ENCODE data around the gene POLR1F.

POLR1F gene

DNA sequence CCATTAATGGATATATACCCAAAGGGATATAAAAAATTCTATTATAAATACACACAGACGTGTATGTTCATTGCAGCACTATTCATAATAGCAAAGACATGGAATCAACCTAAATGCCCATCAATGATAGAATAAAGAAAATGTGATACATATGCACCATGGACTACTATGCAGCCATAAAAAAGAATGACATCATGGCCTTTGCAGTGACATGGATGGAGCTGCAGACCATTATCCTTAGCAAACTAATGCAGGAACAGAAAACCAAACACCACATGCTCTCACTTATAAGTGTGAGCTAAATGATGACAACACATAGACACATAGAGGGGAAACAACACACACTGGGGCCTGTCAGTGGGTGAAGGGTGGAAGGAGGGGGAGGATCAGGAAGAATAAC, 33.0 kb downstream of the POLR1F start:
- TF ChIP-seq, protein P1, sequence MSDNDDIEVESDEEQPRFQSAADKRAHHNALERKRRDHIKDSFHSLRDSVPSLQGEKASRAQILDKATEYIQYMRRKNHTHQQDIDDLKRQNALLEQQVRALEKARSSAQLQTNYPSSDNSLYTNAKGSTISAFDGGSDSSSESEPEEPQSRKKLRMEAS (IDR thresholded peaks at IDR 0.05), result no peak
- no peak for TF ChIP-seq TCF12 (IDR thresholded peaks at IDR 0.05; ENCODE audit: low read depth)
- TF ChIP-seq EGR1 (IDR thresholded peaks at IDR 0.05), result no peak
- TF ChIP-seq TAF1 (IDR thresholded peaks at IDR 0.05; ENCODE audit: low read depth), result no peak
- TF ChIP-seq, protein P2, sequence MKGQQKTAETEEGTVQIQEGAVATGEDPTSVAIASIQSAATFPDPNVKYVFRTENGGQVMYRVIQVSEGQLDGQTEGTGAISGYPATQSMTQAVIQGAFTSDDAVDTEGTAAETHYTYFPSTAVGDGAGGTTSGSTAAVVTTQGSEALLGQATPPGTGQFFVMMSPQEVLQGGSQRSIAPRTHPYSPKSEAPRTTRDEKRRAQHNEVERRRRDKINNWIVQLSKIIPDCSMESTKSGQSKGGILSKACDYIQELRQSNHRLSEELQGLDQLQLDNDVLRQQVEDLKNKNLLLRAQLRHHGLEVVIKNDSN (IDR thresholded peaks at IDR 0.05), result no peak
- TF ChIP-seq FOXM1 (IDR thresholded peaks at IDR 0.05; ENCODE audit: borderline replicate concordance, low read depth), result no peak
- no peak for TF ChIP-seq TEAD4 (IDR thresholded peaks at IDR 0.05)
- TF ChIP-seq EP300 (IDR thresholded peaks at IDR 0.05; ENCODE audit: borderline replicate concordance), result no peak

DNA sequence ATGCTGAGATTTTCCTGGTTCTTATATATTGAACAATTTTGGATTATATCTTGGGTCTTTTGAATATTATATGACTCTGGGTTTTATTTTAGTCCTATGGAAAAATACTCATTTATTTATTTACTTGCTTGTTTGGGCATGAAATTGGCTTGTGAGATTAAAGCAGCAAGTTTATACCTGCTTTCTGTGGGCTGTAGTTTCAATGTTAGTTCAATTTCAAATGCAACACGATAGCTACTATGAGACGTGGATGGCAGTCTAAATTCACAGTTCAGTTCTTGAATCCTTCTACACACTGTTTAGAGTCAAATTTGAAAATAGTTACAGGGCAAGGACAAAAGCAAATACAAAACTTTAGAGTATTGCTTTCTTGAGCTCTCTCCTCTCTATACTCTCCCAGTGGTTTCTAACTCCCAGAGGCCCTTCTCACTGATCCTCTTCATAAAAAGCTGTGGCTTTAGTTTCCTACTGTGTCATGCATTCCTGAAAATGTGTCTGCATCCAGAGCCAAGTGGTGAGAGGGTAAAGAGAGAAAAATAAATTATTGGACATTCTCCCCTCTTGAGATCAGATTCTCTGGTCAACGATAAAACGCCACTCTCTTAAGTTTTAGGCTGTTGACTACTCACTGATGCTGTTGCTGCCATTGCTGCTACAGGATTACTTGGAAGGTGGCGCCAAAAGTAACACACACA, 34.4 kb downstream of the POLR1F start:
- no peak for TF ChIP-seq TCF12 (IDR thresholded peaks at IDR 0.05; ENCODE audit: low read depth)
- no peak for TF ChIP-seq RAD21 (IDR thresholded peaks at IDR 0.05; ENCODE audit: low read depth)
- no peak for TF ChIP-seq REST (IDR thresholded peaks at IDR 0.05; ENCODE audit: low read depth)
- no peak for TF ChIP-seq NFIC (IDR thresholded peaks at IDR 0.05)
- no peak for TF ChIP-seq CREB1 (IDR thresholded peaks at IDR 0.05; ENCODE audit: low read depth)
- TF ChIP-seq YY1 (IDR thresholded peaks at IDR 0.05; ENCODE audit: low read depth), result no peak
- TF ChIP-seq EGR1 (IDR thresholded peaks at IDR 0.05), result no peak
- no peak for TF ChIP-seq TAF1 (IDR thresholded peaks at IDR 0.05; ENCODE audit: low read depth)
- TF ChIP-seq, protein P2 (IDR thresholded peaks at IDR 0.05), result no peak
- TF ChIP-seq, protein P1 (IDR thresholded peaks at IDR 0.05), result no peak
- TF ChIP-seq CEBPB (IDR thresholded peaks at IDR 0.05), result no peak
- TF ChIP-seq FOXM1 (IDR thresholded peaks at IDR 0.05; ENCODE audit: borderline replicate concordance, low read depth), result no peak
- TF ChIP-seq ZBTB7A (IDR thresholded peaks at IDR 0.05; ENCODE audit: low read depth), result no peak
- TF ChIP-seq TEAD4 (IDR thresholded peaks at IDR 0.05), result no peak
- no peak for TF ChIP-seq EP300 (IDR thresholded peaks at IDR 0.05; ENCODE audit: borderline replicate concordance)

GRCh38 chr7:19670806-19671205, 38.0 kb downstream of the POLR1F start:
- TF ChIP-seq TEAD4 (IDR thresholded peaks at IDR 0.05), result no peak
- TF ChIP-seq EGR1 (IDR thresholded peaks at IDR 0.05), result no peak
- TF ChIP-seq TCF12 (IDR thresholded peaks at IDR 0.05; ENCODE audit: low read depth), result no peak
- no peak for TF ChIP-seq NFIC (IDR thresholded peaks at IDR 0.05)
- TF ChIP-seq, protein P1 (IDR thresholded peaks at IDR 0.05), result no peak
- TF ChIP-seq, protein P2 (IDR thresholded peaks at IDR 0.05), result no peak
- no peak for TF ChIP-seq CREB1 (IDR thresholded peaks at IDR 0.05; ENCODE audit: low read depth)
- TF ChIP-seq TAF1 (IDR thresholded peaks at IDR 0.05; ENCODE audit: low read depth), result no peak
- TF ChIP-seq CEBPB (IDR thresholded peaks at IDR 0.05), result no peak
- TF ChIP-seq RAD21 (IDR thresholded peaks at IDR 0.05; ENCODE audit: low read depth), result no peak
- no peak for TF ChIP-seq YY1 (IDR thresholded peaks at IDR 0.05; ENCODE audit: low read depth)
- TF ChIP-seq ZBTB7A (IDR thresholded peaks at IDR 0.05; ENCODE audit: low read depth), result no peak
- no peak for TF ChIP-seq FOXM1 (IDR thresholded peaks at IDR 0.05; ENCODE audit: borderline replicate concordance, low read depth)
- TF ChIP-seq EP300 (IDR thresholded peaks at IDR 0.05; ENCODE audit: borderline replicate concordance), result no peak

DNA sequence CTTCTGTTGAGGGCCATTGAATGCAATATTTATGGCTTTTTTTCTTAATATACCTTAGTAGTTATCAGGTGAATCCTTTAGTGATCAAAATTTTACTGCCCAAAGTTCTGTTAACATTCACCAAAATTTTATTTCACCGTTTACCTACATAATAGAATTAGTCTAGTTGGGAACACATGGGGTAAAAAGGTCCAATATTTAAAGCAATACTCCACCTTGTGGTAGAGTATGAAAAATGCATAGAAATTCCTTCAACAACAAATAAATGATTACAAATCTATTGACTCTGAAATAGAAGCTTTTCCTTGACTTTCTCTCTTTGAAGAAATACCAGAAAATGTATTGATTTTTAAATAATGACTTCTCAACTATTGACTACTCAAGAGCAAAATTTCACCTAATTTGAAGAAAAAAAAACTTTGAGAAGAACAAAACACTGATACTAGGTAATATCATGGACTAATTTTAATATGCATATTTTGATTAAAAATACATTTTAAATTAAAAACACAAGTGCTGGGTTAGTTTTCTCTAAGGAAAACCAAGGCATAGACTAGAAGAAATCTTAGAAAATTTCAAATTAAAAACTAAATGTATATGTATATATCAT, 43.3 kb downstream of the POLR1F start:
- TF ChIP-seq ZBTB7A (IDR thresholded peaks at IDR 0.05; ENCODE audit: low read depth) (no peak), EP300 (IDR thresholded peaks at IDR 0.05; ENCODE audit: borderline replicate concordance) (no peak), REST (IDR thresholded peaks at IDR 0.05; ENCODE audit: low read depth) (no peak), RAD21 (IDR thresholded peaks at IDR 0.05; ENCODE audit: low read depth) (peak; percentile 65), EGR1 (IDR thresholded peaks at IDR 0.05) (no peak)
- TF ChIP-seq, protein P2 (IDR thresholded peaks at IDR 0.05), result no peak
